GM12872 (cell line): Measurements from ENCODE around the gene CDNF.

Source experiments
- TF ChIP-seq, protein P1 (sequence below): IDR thresholded peaks from 3 replicates; pipeline ENCODE4 v1.5.1; 2011; ENCODE audit warnings: low read depth, mild to moderate bottlenecking, low read length, moderate library complexity; ENCODE audit not compliant: insufficient read depth

Gene CDNF

DNA sequence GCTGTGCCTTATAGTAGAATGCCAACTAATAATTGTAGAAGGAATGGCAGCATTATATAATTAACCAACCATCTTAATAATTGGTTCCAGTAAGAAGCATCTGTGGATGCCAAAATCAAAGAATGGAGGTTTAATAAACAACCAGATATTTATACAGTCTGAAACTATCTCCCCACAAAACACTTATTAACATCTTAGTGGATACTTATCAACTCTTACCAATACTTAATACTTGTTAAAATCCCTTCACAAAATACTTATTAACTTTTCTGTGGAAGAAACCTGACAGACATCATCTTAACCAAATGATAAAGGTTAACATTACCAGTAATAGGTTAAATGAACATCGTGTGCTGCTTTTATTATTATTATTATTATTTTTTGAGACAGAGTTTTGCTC is 34.0 kb downstream of the CDNF start:
- TF ChIP-seq, protein P1, sequence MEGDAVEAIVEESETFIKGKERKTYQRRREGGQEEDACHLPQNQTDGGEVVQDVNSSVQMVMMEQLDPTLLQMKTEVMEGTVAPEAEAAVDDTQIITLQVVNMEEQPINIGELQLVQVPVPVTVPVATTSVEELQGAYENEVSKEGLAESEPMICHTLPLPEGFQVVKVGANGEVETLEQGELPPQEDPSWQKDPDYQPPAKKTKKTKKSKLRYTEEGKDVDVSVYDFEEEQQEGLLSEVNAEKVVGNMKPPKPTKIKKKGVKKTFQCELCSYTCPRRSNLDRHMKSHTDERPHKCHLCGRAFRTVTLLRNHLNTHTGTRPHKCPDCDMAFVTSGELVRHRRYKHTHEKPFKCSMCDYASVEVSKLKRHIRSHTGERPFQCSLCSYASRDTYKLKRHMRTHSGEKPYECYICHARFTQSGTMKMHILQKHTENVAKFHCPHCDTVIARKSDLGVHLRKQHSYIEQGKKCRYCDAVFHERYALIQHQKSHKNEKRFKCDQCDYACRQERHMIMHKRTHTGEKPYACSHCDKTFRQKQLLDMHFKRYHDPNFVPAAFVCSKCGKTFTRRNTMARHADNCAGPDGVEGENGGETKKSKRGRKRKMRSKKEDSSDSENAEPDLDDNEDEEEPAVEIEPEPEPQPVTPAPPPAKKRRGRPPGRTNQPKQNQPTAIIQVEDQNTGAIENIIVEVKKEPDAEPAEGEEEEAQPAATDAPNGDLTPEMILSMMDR, result no peak

DNA sequence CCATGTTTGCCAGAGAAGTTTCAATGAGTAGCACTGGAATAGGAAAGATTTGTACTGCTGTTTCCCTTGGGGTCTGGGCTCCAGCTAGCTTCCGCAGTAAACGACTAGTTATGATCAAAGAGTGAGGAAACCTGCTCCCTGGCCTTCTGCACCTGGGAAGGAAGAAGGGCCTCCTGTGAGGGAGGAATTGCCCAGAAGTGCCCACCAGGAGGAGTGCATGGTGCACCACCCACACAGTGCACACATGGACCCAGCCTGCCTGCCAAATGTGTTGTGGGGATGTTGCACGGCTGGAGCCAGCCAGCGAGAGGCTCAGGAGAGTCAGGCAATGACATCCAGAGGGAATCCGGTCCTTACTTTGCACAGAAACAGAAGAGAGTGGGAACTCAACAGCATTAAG is 36.1 kb downstream of the CDNF start:
- TF ChIP-seq, protein P1, result 0 out of 3 replicates have a peak, but pooled peaks have one; percentile 6

DNA sequence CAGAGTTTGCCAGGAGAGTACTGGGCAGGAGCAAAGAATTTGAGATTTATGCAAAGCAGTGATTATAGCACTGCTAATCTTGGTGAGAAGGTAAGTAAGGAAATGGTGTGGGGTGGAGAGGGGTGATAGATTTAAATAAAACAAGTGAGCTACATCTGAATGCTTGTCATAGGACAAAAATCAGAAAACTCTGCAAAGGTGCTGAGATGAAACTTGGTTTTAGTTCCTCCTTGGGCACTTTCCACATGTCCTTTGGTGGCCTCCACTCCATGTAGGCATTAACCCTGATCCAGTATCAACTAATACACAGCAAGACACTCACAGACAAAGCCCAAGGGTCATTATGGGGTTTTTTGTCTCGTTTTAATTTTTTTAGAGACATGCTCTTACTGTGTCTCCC is 37.4 kb downstream of the CDNF start:
- TF ChIP-seq, protein P1, result no peak

DNA sequence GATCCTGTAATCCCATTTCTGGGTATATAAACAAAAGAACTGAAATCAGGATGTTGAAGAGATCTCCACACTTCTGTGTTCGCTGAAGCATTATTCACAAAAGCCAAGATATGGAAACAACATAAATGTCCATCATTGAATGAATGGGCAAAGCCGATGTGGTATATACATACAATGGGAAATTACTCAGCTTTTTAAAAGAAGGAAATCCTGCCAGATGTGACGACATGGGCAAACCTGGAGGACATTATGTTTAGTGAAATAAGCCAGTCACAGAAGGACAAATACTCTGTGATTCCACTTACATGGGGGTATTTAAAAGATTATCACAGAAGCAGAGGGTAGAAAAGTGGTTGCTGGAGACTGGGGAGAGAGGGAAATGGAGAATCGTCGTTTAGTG is 39.2 kb downstream of the CDNF start:
- TF ChIP-seq, protein P1, result no peak

DNA sequence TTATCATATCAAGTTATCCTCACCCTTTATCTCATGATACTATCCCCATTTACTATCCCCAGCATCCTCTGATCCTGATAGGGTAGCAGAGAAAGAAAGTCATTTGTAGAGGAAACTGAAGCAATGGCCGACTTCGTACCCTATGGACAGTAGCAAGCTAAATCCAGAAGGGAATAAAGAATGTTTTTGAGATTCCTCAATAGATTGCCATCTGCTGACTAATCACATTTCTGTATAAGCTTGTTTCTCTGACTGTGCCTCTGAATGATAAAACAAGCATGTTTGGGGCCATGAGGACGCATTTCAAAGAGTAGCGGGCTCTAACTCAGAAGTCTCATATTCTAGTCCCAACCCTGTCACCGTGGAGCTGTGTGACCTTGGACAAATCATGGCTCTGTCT is 49.9 kb downstream of the CDNF start:
- TF ChIP-seq, protein P1, result no peak

DNA sequence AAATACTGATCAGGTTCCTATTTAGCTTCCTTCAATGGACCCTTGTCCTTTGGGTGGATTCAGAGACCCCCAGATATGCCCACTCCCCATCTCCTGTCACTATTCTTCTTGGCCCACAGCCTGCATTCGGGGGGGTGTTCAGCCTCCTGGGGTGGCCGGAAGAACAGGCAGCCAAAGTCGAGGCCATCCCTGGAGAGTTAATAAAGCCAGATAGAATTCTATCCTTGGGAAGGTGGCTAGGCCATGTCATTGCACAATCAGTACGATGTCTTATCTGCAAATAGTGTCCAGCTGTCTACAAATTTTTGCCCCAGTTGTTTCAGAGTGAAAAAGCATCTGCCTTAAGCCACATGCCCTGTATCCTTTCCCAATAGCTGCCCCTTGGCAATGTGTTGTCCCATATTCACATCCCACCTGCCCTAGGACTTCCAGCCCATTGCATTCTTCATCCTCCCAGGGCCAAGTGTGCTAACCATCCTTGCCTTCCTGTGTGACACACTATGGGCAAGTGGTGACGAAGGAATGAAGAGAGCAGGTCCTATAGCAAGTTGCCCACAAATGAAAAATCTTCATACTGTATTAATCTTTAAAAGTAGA is 53.3 kb downstream of the CDNF start:
- TF ChIP-seq, protein P1, result no peak

DNA sequence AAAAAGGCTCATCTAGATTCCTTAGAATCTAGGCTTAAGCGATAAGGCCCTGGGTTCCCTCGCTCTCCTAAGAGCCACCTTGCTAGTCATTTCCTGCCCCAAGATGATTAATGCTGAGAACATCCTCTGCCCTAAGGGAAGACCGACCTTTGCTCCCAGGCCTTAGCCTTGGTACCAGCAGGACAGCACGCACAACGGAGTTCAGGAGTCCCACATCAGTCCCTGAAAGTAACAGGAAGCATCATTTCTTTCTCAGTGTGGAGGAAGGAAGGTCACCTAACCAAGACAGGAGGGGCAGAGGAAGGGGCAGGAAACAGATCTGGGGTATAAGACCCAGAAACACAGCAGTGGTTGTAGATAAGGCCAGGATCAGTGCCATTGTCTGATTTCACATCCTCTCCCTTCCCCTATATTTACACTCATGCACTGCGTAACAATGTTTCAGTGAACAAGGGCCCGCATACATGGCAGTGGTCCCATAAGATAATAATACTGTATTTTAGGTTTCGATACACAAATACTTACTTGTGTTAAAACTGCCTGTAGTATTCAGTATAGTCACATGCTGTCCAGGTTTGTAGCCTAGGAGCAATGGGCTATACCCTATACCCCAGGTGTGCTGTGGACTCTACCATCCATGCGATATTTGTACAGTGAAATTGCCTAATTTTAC is 55.0 kb downstream of the CDNF start:
- TF ChIP-seq, protein P1, result no peak
